GM23338 (cell line): ENCODE data around the gene POU3F4. TPM values are rescaled to one million over a fixed set of nuclear protein-coding genes. Genes with fewer than 3 reads are reported as not detected.

ENCODE experiments used
- ATAC-seq: fragments of 200-7000 bp; cut with Tn5 transposase; 3 replicates; pipeline ENCODE4 v1.9.1; 2020
- DNase-seq: peaks from one replicate; pipeline ENCODE4 v3.0.0-alpha.2; 2015; ENCODE audit warnings: low spot score
- H2AFZ ChIP-seq: fragments of 200-600 bp; sonication (generic); 2 replicates; pipeline ENCODE4 v1.8.0; 2016; ENCODE audit warnings: antibody characterized with exemption, mild to moderate bottlenecking, moderate library complexity
- H3F3A ChIP-seq: fragments of 200-600 bp; sonication (generic); replicated peaks from 2 replicates; pipeline ENCODE4 v1.8.0; 2017; ENCODE audit warnings: antibody characterized with exemption, mixed run types, low read depth
- H3K27ac ChIP-seq: fragments of 200-600 bp; sonication (generic); 2 replicates; pipeline ENCODE4 v1.6.1; 2016; ENCODE audit warnings: low read depth
- H3K27me3 ChIP-seq: fragments of 200-600 bp; sonication (generic); 2 replicates; pipeline ENCODE4 v1.8.0; 2016; ENCODE audit warnings: mild to moderate bottlenecking, mixed run types, moderate library complexity; ENCODE audit not compliant: insufficient read depth
- H3K36me3 ChIP-seq: fragments of 200-600 bp; sonication (generic); 2 replicates; pipeline ENCODE4 v1.8.0; 2016; ENCODE audit warnings: mild to moderate bottlenecking; ENCODE audit not compliant: insufficient read depth
- H3K4me1 ChIP-seq: fragments of 200-600 bp; sonication (generic); 2 replicates; pipeline ENCODE4 v1.8.0; 2016; ENCODE audit warnings: mild to moderate bottlenecking, moderate library complexity; ENCODE audit not compliant: insufficient read depth
- H3K4me2 ChIP-seq: fragments of 200-600 bp; sonication (generic); 2 replicates; pipeline ENCODE4 v1.7.1; 2017; ENCODE audit warnings: mixed run types
- H3K4me3 ChIP-seq: fragments of 200-600 bp; sonication (generic); 2 replicates; pipeline ENCODE4 v1.6.1; 2016; ENCODE audit warnings: mixed run types
- H3K79me2 ChIP-seq: fragments of 200-600 bp; sonication (generic); replicated peaks from 2 replicates; pipeline ENCODE4 v1.8.0; 2017; ENCODE audit warnings: mild to moderate bottlenecking; ENCODE audit not compliant: insufficient read depth
- H3K9me2 ChIP-seq: fragments of 200-600 bp; sonication (generic); 2 replicates; pipeline ENCODE4 v1.8.0; 2017; ENCODE audit not compliant: insufficient read depth
- H4K20me1 ChIP-seq: fragments of 200-600 bp; sonication (generic); replicated peaks from 2 replicates; pipeline ENCODE4 v1.8.0; 2017; ENCODE audit warnings: mild to moderate bottlenecking; ENCODE audit not compliant: insufficient read depth
- H3K27ac Mint-ChIP-seq: 2 replicates; pipeline ENCODE4 v1.8.0; 2020; ENCODE audit warnings: inconsistent platforms, mild to moderate bottlenecking, moderate library complexity, mixed read lengths
- H3K27me3 Mint-ChIP-seq: 3 replicates; pipeline ENCODE4 v1.8.0; 2022; ENCODE audit warnings: low read depth, mild to moderate bottlenecking, moderate library complexity, mixed read lengths, inconsistent platforms; ENCODE audit not compliant: insufficient read depth, poor library complexity
- H3K36me3 Mint-ChIP-seq: 3 replicates; pipeline ENCODE4 v1.8.0; 2021; ENCODE audit warnings: low read depth, mild to moderate bottlenecking, inconsistent platforms, moderate library complexity, mixed read lengths
- H3K4me1 Mint-ChIP-seq: 3 replicates; pipeline ENCODE4 v1.8.0; 2020; ENCODE audit warnings: mild to moderate bottlenecking, inconsistent platforms, mixed read lengths
- H3K4me3 Mint-ChIP-seq: 3 replicates; pipeline ENCODE4 v1.8.0; 2021; ENCODE audit warnings: moderate library complexity, mild to moderate bottlenecking, inconsistent platforms, mixed read lengths
- H3K9me3 Mint-ChIP-seq: 3 replicates; pipeline ENCODE4 v1.8.0; 2020; ENCODE audit warnings: moderate library complexity, mild to moderate bottlenecking, inconsistent platforms, mixed read lengths
- CTCF ChIP-seq, 2 experiments: fragments of 200-600 bp in 1 of 2; sonication (generic) in 1 of 2; conservative IDR thresholded peaks; 2 replicates each; pipeline versions ENCODE4 v1.5.1 to v1.6.1; 2016 to 2017; ENCODE audit warnings: antibody characterized with exemption in 2 of 2, low read depth in 2 of 2, mild to moderate bottlenecking in 2 of 2, moderate library complexity in 1 of 2
- ETS1 ChIP-seq: IDR thresholded peaks from 2 replicates; pipeline ENCODE4 v1.6.1; 2016; ENCODE audit warnings: antibody characterized with exemption
- EZH2 ChIP-seq: fragments of 200-600 bp; sonication (generic); IDR thresholded peaks from one replicate; pipeline ENCODE4 v1.8.0; 2017; ENCODE audit warnings: antibody characterized with exemption, mild to moderate bottlenecking, low read depth; ENCODE audit not compliant: unreplicated experiment
- POLR2AphosphoS5 ChIP-seq: IDR thresholded peaks from 2 replicates; pipeline ENCODE4 v1.6.1; 2016; ENCODE audit warnings: antibody characterized with exemption, low read depth
- ZNF114 ChIP-seq: fragments of 250-450 bp; sonication (Bioruptor Pico); IDR thresholded peaks from 2 replicates; pipeline ENCODE4 v1.5.0; 2020; ENCODE audit warnings: mild to moderate bottlenecking, moderate library complexity
- ZNF331 ChIP-seq: fragments of 250-450 bp; sonication (Bioruptor Pico); IDR thresholded peaks from 2 replicates; pipeline ENCODE4 v1.5.0; 2020; ENCODE audit warnings: low read depth, mild to moderate bottlenecking, moderate library complexity
- ZNF462 ChIP-seq: fragments of 250-450 bp; sonication (Bioruptor Pico); IDR thresholded peaks from 2 replicates; pipeline ENCODE4 v1.5.0; 2020; ENCODE audit warnings: mild to moderate bottlenecking, moderate library complexity
- polyA plus RNA-seq: library from polyadenylated mRNA; unstranded; fragments of >200 nt; fragmentation: Nextera tagmentation; extraction: Ambion mirVana; gene quantifications from 2 replicates; pipeline ENCODE4 v1.2.1, GENCODE V29; 2016
- total RNA-seq: library from RNA; depleted of rRNA; stranded (reverse); fragments of >200 nt; shearing (Covaris generic); gene quantifications from 2 replicates; pipeline ENCODE4 v1.2.3, GENCODE V29; 2014

The POU3F4 gene
- total and polyA plus RNA-seq, 2 experiments from 2014 or later, result 1.1 to 1.5 TPM

DNA sequence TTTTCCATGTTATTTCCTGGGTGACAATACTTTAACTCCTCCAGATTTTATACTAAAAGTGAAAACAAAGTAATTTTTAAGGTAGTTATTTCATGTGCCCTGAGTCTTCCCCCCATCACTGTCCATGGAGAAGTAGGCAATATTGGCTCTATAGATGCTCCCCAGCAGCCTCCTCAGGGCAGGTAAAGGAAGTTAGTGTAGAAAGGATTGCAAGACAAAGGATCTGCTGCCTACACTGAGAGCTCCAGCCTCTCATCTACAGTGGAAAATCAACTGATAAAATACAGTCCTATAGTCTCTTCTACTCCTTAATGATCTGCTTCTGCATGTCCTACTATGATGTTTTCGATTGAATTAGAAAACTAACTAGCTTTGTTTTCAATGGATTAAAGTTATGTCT, 8.5 kb downstream of the POU3F4 start (continued):
- TF ChIP-seq ZNF462 (no peak), ZNF331 (CRISPR knock-in tag) (no peak)

DNA sequence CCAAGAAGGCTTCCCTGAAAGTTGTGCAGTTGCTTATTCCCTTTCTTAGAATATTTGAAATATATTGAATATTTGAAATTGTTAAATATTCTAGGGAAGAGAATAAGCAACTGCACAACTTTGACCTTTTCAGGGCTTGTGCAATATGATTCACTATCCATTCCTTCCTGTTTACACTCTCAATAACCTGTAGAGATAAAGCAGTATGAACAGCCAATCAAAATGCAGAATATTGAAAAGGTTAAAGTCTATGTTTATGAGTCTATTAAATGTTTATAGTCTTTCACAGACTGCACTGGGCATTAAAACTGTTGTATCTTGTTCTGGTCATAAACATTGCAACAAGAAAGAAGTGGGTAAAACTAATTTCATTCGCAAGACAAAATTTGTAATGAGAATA, 13.8 kb downstream of the POU3F4 start:
- ATAC-seq (no peak), DNase-seq (no peak)
- H3K9me3 Mint-ChIP-seq, result no peaks in the 10 kb centered on the region
- Histone ChIP-seq H3F3A (no peaks in the 10 kb centered on the region), H3K4me2 (no peak overlapping the region), H3K79me2 (no peaks in the 10 kb centered on the region), H4K20me1 (no peaks in the 10 kb centered on the region), H3K27me3 (no peaks in the 10 kb centered on the region), H3K27ac (no peak overlapping the region), H3K4me3 (no peak overlapping the region), H3K36me3 (no peaks in the 10 kb centered on the region), H3K4me1 (no peaks in the 10 kb centered on the region), H2AFZ (no peak overlapping the region), H3K9me2 (no peaks in the 10 kb centered on the region)
- H3K4me3 Mint-ChIP-seq, result no peak overlapping the region
- no peaks in the 10 kb centered on the region for H3K36me3 Mint-ChIP-seq
- H3K27me3 Mint-ChIP-seq, result no peaks in the 10 kb centered on the region
- peaks cover 30% of the 10 kb centered on the region for H3K4me1 Mint-ChIP-seq
- no peak overlapping the region for H3K27ac Mint-ChIP-seq
- TF ChIP-seq ZNF462, result no peak
- TF ChIP-seq ZNF114 (CRISPR knock-in tag), result no peak
- no peak for TF ChIP-seq POLR2AphosphoS5
- no peak for TF ChIP-seq EZH2
- no peak for TF ChIP-seq CTCF (conservative IDR thresholded peaks at IDR 0.05; ENCODE audit: low read depth in 2 of 2)
- no peak for TF ChIP-seq ZNF331 (CRISPR knock-in tag)
- no peak for TF ChIP-seq ETS1
